Mesenchymal stem cell (in vitro differentiated cells and primary cell): Measurements from ENCODE around the gene ABRACL.

ENCODE experiments used
- DNase-seq: peaks from one replicate; pipeline ENCODE4 v3.0.0-alpha.2; 2013
- H2AFZ ChIP-seq: one replicate; pipeline ENCODE4 v1.6.1; 2013; ENCODE audit warnings: low read depth, mild to moderate bottlenecking, control low read depth, inconsistent platforms, low read length, moderate library complexity
- H2AK5ac ChIP-seq: 2 replicates; pipeline ENCODE4 v1.6.1; 2013; ENCODE audit warnings: low read length, moderate library complexity, mild to moderate bottlenecking, inconsistent platforms; ENCODE audit not compliant: severe bottlenecking
- H2BK120ac ChIP-seq: one replicate; pipeline ENCODE4 v1.6.1; 2013; ENCODE audit warnings: low read depth, mild to moderate bottlenecking, inconsistent platforms, low read length, moderate library complexity
- H2BK12ac ChIP-seq, 2 experiments: one replicate each; pipeline ENCODE4 v1.6.1; 2013; ENCODE audit warnings: inconsistent platforms in 2 of 2, low read length in 2 of 2, mild to moderate bottlenecking in 2 of 2, moderate library complexity in 2 of 2, control low read depth in 1 of 2
- H2BK15ac ChIP-seq: one replicate; pipeline ENCODE4 v1.6.1; 2013; ENCODE audit warnings: mild to moderate bottlenecking, low read depth, inconsistent platforms; ENCODE audit not compliant: poor library complexity, severe bottlenecking
- H2BK5ac ChIP-seq: 2 replicates; pipeline ENCODE4 v1.6.1; 2013; ENCODE audit warnings: low read depth, mild to moderate bottlenecking, low read length, control low read depth, inconsistent platforms; ENCODE audit not compliant: poor library complexity, severe bottlenecking
- H3K14ac ChIP-seq, 2 experiments: one replicate each; pipeline ENCODE4 v1.6.1; 2013; ENCODE audit warnings: inconsistent platforms in 2 of 2, low read length in 2 of 2, control low read depth in 1 of 2, mild to moderate bottlenecking in 1 of 2, moderate library complexity in 1 of 2
- H3K18ac ChIP-seq, 2 experiments: one replicate each; pipeline ENCODE4 v1.6.1; 2013; ENCODE audit warnings: inconsistent platforms in 2 of 2, low read length in 2 of 2, control low read depth in 1 of 2, low read depth in 1 of 2, mild to moderate bottlenecking in 1 of 2
- H3K23ac ChIP-seq, 2 experiments: one replicate each; pipeline ENCODE4 v1.6.1; 2013; ENCODE audit warnings: inconsistent platforms in 2 of 2, low read length in 2 of 2, mild to moderate bottlenecking in 2 of 2, moderate library complexity in 2 of 2, control low read depth in 1 of 2
- H3K27ac ChIP-seq: 2 replicates; pipeline ENCODE4 v1.5.1; 2013; ENCODE audit warnings: mild to moderate bottlenecking, moderate library complexity, low read length, control low read depth, inconsistent platforms; ENCODE audit not compliant: poor library complexity, severe bottlenecking
- H3K27me3 ChIP-seq, 2 experiments: 2 replicates each; pipeline versions ENCODE4 v1.6.1 to v1.7.0; 2013; ENCODE audit warnings: low read length in 2 of 2, mild to moderate bottlenecking in 2 of 2, moderate library complexity in 2 of 2, control low read depth in 1 of 2, inconsistent platforms in 1 of 2; ENCODE audit not compliant: control insufficient read depth in 1 of 2, insufficient read depth in 1 of 2
- H3K36me3 ChIP-seq, 2 experiments: 2 replicates each; pipeline versions ENCODE4 v1.6.1 to v1.7.0; 2013; ENCODE audit warnings: low read length in 2 of 2, control low read depth in 1 of 2, inconsistent platforms in 1 of 2, low read depth in 1 of 2, mild to moderate bottlenecking in 1 of 2; ENCODE audit not compliant: insufficient read depth in 2 of 2, control insufficient read depth in 1 of 2
- H3K4ac ChIP-seq, 2 experiments: one replicate each; pipeline ENCODE4 v1.6.1; 2013; ENCODE audit warnings: inconsistent platforms in 2 of 2, low read length in 2 of 2, mild to moderate bottlenecking in 2 of 2, moderate library complexity in 2 of 2, control low read depth in 1 of 2, low read depth in 1 of 2
- H3K4me1 ChIP-seq: 2 replicates; pipeline ENCODE4 v1.6.1; 2013; ENCODE audit warnings: low read depth, low read length, control low read depth; ENCODE audit not compliant: control insufficient read depth, insufficient read depth
- H3K4me2 ChIP-seq: 2 replicates; pipeline ENCODE4 v1.6.1; 2013; ENCODE audit warnings: low read length, mild to moderate bottlenecking, inconsistent platforms; ENCODE audit not compliant: poor library complexity, severe bottlenecking
- H3K4me3 ChIP-seq, 2 experiments: 2 replicates each; pipeline versions ENCODE4 v1.5.1 to v1.7.0; 2013; ENCODE audit warnings: low read length in 2 of 2, mild to moderate bottlenecking in 2 of 2, control low read depth in 1 of 2, low read depth in 1 of 2; ENCODE audit not compliant: insufficient read depth in 1 of 2
- H3K79me1 ChIP-seq: replicated peaks from 2 replicates; pipeline ENCODE4 v1.6.1; 2013; ENCODE audit warnings: mild to moderate bottlenecking, control low read depth, low read length, inconsistent platforms; ENCODE audit not compliant: poor library complexity, severe bottlenecking
- H3K9ac ChIP-seq: 2 replicates; pipeline ENCODE4 v1.7.0; 2013; ENCODE audit warnings: mild to moderate bottlenecking, low read length, moderate library complexity
- H3K9me3 ChIP-seq: 2 replicates; pipeline ENCODE4 v1.7.0; 2013; ENCODE audit warnings: mild to moderate bottlenecking, low read length; ENCODE audit not compliant: control insufficient read depth
- H4K8ac ChIP-seq: one replicate; pipeline ENCODE4 v1.6.1; 2013; ENCODE audit warnings: inconsistent platforms, mild to moderate bottlenecking, low read length, moderate library complexity
- H4K91ac ChIP-seq: one replicate; pipeline ENCODE4 v1.6.1; 2013; ENCODE audit warnings: mild to moderate bottlenecking, low read length, inconsistent platforms
- WGBS: methylation state at CpG from one replicate; pipeline ENCODE4 v1.1.7; 2013; ENCODE audit warnings: mixed read lengths; 5-methylcytosine and 5-hydroxymethylcytosine counted together

Gene ABRACL

GRCh38 chr6:139006477-139006876 is 22.1 kb upstream of the ABRACL start:
- no peak overlapping the region for H3K27ac ChIP-seq
- no peak overlapping the region for H2BK5ac ChIP-seq
- H2AK5ac ChIP-seq, result no peak overlapping the region
- H3K79me1 ChIP-seq, result no peaks in the 10 kb centered on the region
- no peaks in the 10 kb centered on the region for H3K27me3 ChIP-seq
- no peak overlapping the region for H2BK120ac ChIP-seq
- no peak overlapping the region for H4K91ac ChIP-seq
- no peak overlapping the region for H3K4ac ChIP-seq
- no peak overlapping the region for H2AFZ ChIP-seq
- no peak overlapping the region for H3K23ac ChIP-seq
- no peak overlapping the region for H2BK15ac ChIP-seq
- no peak overlapping the region for H3K9ac ChIP-seq
- H3K36me3 ChIP-seq, result no peaks in the 10 kb centered on the region
- H2BK12ac ChIP-seq, result no peak overlapping the region
- H3K9me3 ChIP-seq, result no peaks in the 10 kb centered on the region
- H3K18ac ChIP-seq, result no peak overlapping the region
- 69% methylated on average over 2 of the region's 3 CpGs for WGBS
- H3K4me1 ChIP-seq, result no peaks in the 10 kb centered on the region
- DNase-seq, result no peak
- H4K8ac ChIP-seq, result no peak overlapping the region
- no peak overlapping the region for H3K14ac ChIP-seq
- no peak overlapping the region for H3K4me2 ChIP-seq
- H3K4me3 ChIP-seq, result no peak overlapping the region

- no peak overlapping the region for H3K4me2 ChIP-seq
- H4K91ac ChIP-seq, result no peak overlapping the region
- no peaks in the 10 kb centered on the region for H3K4me1 ChIP-seq
- H3K36me3 ChIP-seq, result no peaks in the 10 kb centered on the region
- H3K9me3 ChIP-seq, result no peaks in the 10 kb centered on the region
- no peak overlapping the region for H3K14ac ChIP-seq
- no peak overlapping the region for H2BK12ac ChIP-seq
- DNase-seq, result no peak
- H2AK5ac ChIP-seq, result no peak overlapping the region
- H2AFZ ChIP-seq, result no peak overlapping the region
- H4K8ac ChIP-seq, result no peak overlapping the region
- no peak overlapping the region for H3K27ac ChIP-seq
- H3K23ac ChIP-seq, result no peak overlapping the region
- no peak overlapping the region for H3K4ac ChIP-seq
- H2BK120ac ChIP-seq, result no peak overlapping the region
- H3K79me1 ChIP-seq, result no peaks in the 10 kb centered on the region
- H3K9ac ChIP-seq, result no peak overlapping the region
- H2BK15ac ChIP-seq, result no peak overlapping the region
- H3K18ac ChIP-seq, result no peak overlapping the region
- H3K27me3 ChIP-seq, result no peaks in the 10 kb centered on the region
- no CpG with 5 or more reads among the region's 1 CpG for WGBS
- no peak overlapping the region for H3K4me3 ChIP-seq
- H2BK5ac ChIP-seq, result no peak overlapping the region
Observed at GRCh38 chr6:139007428-139007827, 21.1 kb upstream of the ABRACL start.

GRCh38 chr6:139008117-139008516 is 20.4 kb upstream of the ABRACL start:
- no peak overlapping the region for H2BK5ac ChIP-seq
- H3K4me1 ChIP-seq, result no peaks in the 10 kb centered on the region
- H4K91ac ChIP-seq, result no peak overlapping the region
- no peak overlapping the region for H2BK15ac ChIP-seq
- H3K79me1 ChIP-seq, result no peaks in the 10 kb centered on the region
- DNase-seq, result no peak
- H3K27me3 ChIP-seq, result peaks cover 0 to 4% of the 10 kb centered on the region in 2 experiments
- H2AFZ ChIP-seq, result no peak overlapping the region
- H4K8ac ChIP-seq, result no peak overlapping the region
- no peaks in the 10 kb centered on the region for H3K9me3 ChIP-seq
- no peak overlapping the region for H3K18ac ChIP-seq
- H3K36me3 ChIP-seq, result no peaks in the 10 kb centered on the region
- H3K4ac ChIP-seq, result no peak overlapping the region
- H3K4me3 ChIP-seq, result no peak overlapping the region
- H2BK120ac ChIP-seq, result no peak overlapping the region
- H3K23ac ChIP-seq, result no peak overlapping the region
- H2AK5ac ChIP-seq, result no peak overlapping the region
- H3K27ac ChIP-seq, result no peak overlapping the region
- 85% methylated on average over 9 of the region's 9 CpGs for WGBS
- H3K9ac ChIP-seq, result no peak overlapping the region
- H3K4me2 ChIP-seq, result no peak overlapping the region
- H2BK12ac ChIP-seq, result no peak overlapping the region
- H3K14ac ChIP-seq, result no peak overlapping the region

- no peak overlapping the region for H2BK12ac ChIP-seq
- no peak overlapping the region for H2BK120ac ChIP-seq
- H4K91ac ChIP-seq, result no peak overlapping the region
- no peak overlapping the region for H3K14ac ChIP-seq
- peaks cover 0 to 4% of the 10 kb centered on the region in 2 experiments for H3K27me3 ChIP-seq
- H3K23ac ChIP-seq, result no peak overlapping the region
- H3K9ac ChIP-seq, result no peak overlapping the region
- no peaks in the 10 kb centered on the region for H3K4me1 ChIP-seq
- no peak overlapping the region for H4K8ac ChIP-seq
- no peak overlapping the region for H3K4ac ChIP-seq
- H2BK5ac ChIP-seq, result no peak overlapping the region
- no peaks in the 10 kb centered on the region for H3K36me3 ChIP-seq
- H2AFZ ChIP-seq, result no peak overlapping the region
- no peak overlapping the region for H2BK15ac ChIP-seq
- no peak overlapping the region for H3K4me3 ChIP-seq
- no peak overlapping the region for H3K18ac ChIP-seq
- DNase-seq, result no peak
- no peak overlapping the region for H3K27ac ChIP-seq
- H3K4me2 ChIP-seq, result no peak overlapping the region
- no peaks in the 10 kb centered on the region for H3K9me3 ChIP-seq
- no peaks in the 10 kb centered on the region for H3K79me1 ChIP-seq
- H2AK5ac ChIP-seq, result no peak overlapping the region
Observed at GRCh38 chr6:139010674-139011073, 17.9 kb upstream of the ABRACL start.
